Liver (tissue), 9 donors: ENCODE measurements around the gene SSNA1. TPM values are rescaled to one million over a fixed set of nuclear protein-coding genes. Genes with fewer than 3 reads are reported as not detected.

ENCODE experiments used
- DNase-seq: peaks from one replicate; pipeline ENCODE4 v3.0.0-alpha.2; 2017; ENCODE audit warnings: low spot score
- H3K27ac ChIP-seq, 2 donors: one replicate each; pipeline ENCODE4 v1.7.0; 2013; ENCODE audit warnings: inconsistent platforms in 2 of 2, low read length in 2 of 2, control low read depth in 1 of 2, low read depth in 1 of 2, mild to moderate bottlenecking in 1 of 2
- H3K27me3 ChIP-seq, 4 donors: one replicate each; pipeline versions ENCODE4 v1.6.1 to v1.7.0; 2013; ENCODE audit warnings: low read length in 3 of 4, inconsistent platforms in 1 of 4, mild to moderate bottlenecking in 1 of 4, moderate library complexity in 1 of 4; ENCODE audit not compliant: control insufficient read depth in 4 of 4, insufficient read depth in 4 of 4
- H3K36me3 ChIP-seq, 4 donors: one replicate each; pipeline versions ENCODE4 v1.6.1 to v1.7.0; 2013; ENCODE audit warnings: low read length in 3 of 4, mild to moderate bottlenecking in 3 of 4, low read depth in 1 of 4, moderate library complexity in 1 of 4; ENCODE audit not compliant: control insufficient read depth in 4 of 4, insufficient read depth in 3 of 4
- H3K4me1 ChIP-seq, 4 donors: one replicate each; pipeline versions ENCODE4 v1.6.1 to v1.7.0; 2013; ENCODE audit warnings: low read length in 3 of 4, mild to moderate bottlenecking in 3 of 4, moderate library complexity in 1 of 4; ENCODE audit not compliant: control insufficient read depth in 4 of 4, insufficient read depth in 4 of 4
- H3K4me3 ChIP-seq, 3 donors: one replicate each; pipeline versions ENCODE4 v1.6.1 to v1.7.0; 2013; ENCODE audit warnings: low read length in 3 of 3, control low read depth in 1 of 3, low read depth in 1 of 3, mild to moderate bottlenecking in 1 of 3
- H3K9ac ChIP-seq, 2 donors: one replicate each; pipeline ENCODE4 v1.7.0; 2013; ENCODE audit warnings: low read length in 2 of 2, mild to moderate bottlenecking in 2 of 2, moderate library complexity in 2 of 2, control low read depth in 1 of 2, low read depth in 1 of 2
- H3K9me3 ChIP-seq, 4 donors: one replicate each; pipeline versions ENCODE4 v1.6.1 to v1.7.0; 2013; ENCODE audit warnings: low read length in 3 of 4; ENCODE audit not compliant: control insufficient read depth in 4 of 4
- ATF3 ChIP-seq: IDR thresholded peaks from 2 replicates; pipeline ENCODE4 v1.6.1; 2016; ENCODE audit warnings: antibody characterized with exemption
- CTCF ChIP-seq: fragments of 150-350 bp; IDR thresholded peaks from 2 replicates; pipeline ENCODE4 v1.5.1; 2017; ENCODE audit warnings: improper control_type of control experiment, low read depth, low read length; ENCODE audit not compliant: missing input control
- EGR1 ChIP-seq, 2 donors: IDR thresholded peaks; 2 replicates each; pipeline ENCODE4 v1.6.1; 2016 to 2018; ENCODE audit warnings: antibody characterized with exemption in 2 of 2, low read depth in 2 of 2
- FOXA1 ChIP-seq: IDR thresholded peaks from 2 replicates; pipeline ENCODE4 v1.6.1; 2016; ENCODE audit warnings: antibody characterized with exemption
- FOXA2 ChIP-seq: IDR thresholded peaks from 2 replicates; pipeline ENCODE4 v1.6.1; 2016; ENCODE audit warnings: antibody characterized with exemption
- GABPA ChIP-seq, 2 donors: IDR thresholded peaks in 1 of 2; conservative IDR thresholded peaks in 1 of 2; 2 replicates each; pipeline ENCODE4 v1.6.1; 2016; ENCODE audit warnings: antibody characterized with exemption in 2 of 2, mild to moderate bottlenecking in 1 of 2, moderate library complexity in 1 of 2
- HNF4A ChIP-seq, 2 donors: conservative IDR thresholded peaks; 2 replicates each; pipeline ENCODE4 v1.6.1; 2016; ENCODE audit warnings: antibody characterized with exemption in 2 of 2, mild to moderate bottlenecking in 2 of 2
- HNF4G ChIP-seq: IDR thresholded peaks from 2 replicates; pipeline ENCODE4 v1.6.1; 2016; ENCODE audit warnings: antibody characterized with exemption
- MAX ChIP-seq: IDR thresholded peaks from 2 replicates; pipeline ENCODE4 v1.6.1; 2016; ENCODE audit warnings: antibody characterized with exemption
- NR2F2 ChIP-seq: IDR thresholded peaks from 2 replicates; pipeline ENCODE4 v1.6.1; 2016; ENCODE audit warnings: antibody characterized with exemption
- RAD21 ChIP-seq, 2 donors: IDR thresholded peaks; 2 replicates each; pipeline ENCODE4 v1.6.1; 2016; ENCODE audit warnings: antibody characterized with exemption in 2 of 2, mild to moderate bottlenecking in 2 of 2
- REST ChIP-seq: IDR thresholded peaks from 2 replicates; pipeline ENCODE4 v1.6.1; 2016; ENCODE audit warnings: antibody characterized with exemption, mild to moderate bottlenecking
- RXRA ChIP-seq, 2 donors: IDR thresholded peaks; 2 replicates each; pipeline ENCODE4 v1.6.1; 2017 to 2018; ENCODE audit warnings: antibody characterized with exemption in 2 of 2, mild to moderate bottlenecking in 1 of 2
- SP1 ChIP-seq: IDR thresholded peaks from 2 replicates; pipeline ENCODE4 v1.6.1; 2018; ENCODE audit warnings: antibody characterized with exemption, mild to moderate bottlenecking
- TAF1 ChIP-seq: conservative IDR thresholded peaks from 2 replicates; pipeline ENCODE4 v1.6.1; 2016; ENCODE audit warnings: antibody characterized with exemption, mild to moderate bottlenecking
- YY1 ChIP-seq: IDR thresholded peaks from 2 replicates; pipeline ENCODE4 v1.6.1; 2016; ENCODE audit warnings: antibody characterized with exemption, mild to moderate bottlenecking
- ZBTB33 ChIP-seq: IDR thresholded peaks from 2 replicates; pipeline ENCODE4 v1.6.1; 2016; ENCODE audit warnings: antibody characterized with exemption
- WGBS: extraction: QIAGEN DNeasy Blood & Tissue Kit; methylation state at CpG from one replicate; pipeline ENCODE4 v1.1.7; 2013; 5-methylcytosine and 5-hydroxymethylcytosine counted together
- polyA plus RNA-seq, 2 donors: library from polyadenylated mRNA; stranded (reverse) in 1 of 2; unstranded in 1 of 2; fragments of 200-250 nt in 1 of 2; fragments of >200 nt in 1 of 2; fragmentation: Nextera tagmentation in 1 of 2; extraction: Ambion mirVana in 1 of 2; gene quantifications; one replicate each; pipeline versions ENCODE4 v1.2.1 to v1.2.3, GENCODE V29; 2013 to 2015
- total RNA-seq, 2 donors: library from RNA; depleted of rRNA; stranded (reverse); fragments of >200 nt; gene quantifications; one replicate each; pipeline ENCODE4 v1.2.3, GENCODE V29; 2014
- donor health status: healthy.
- donor health status: healthy.
- donor health status: healthy.
- donor health status: healthy.
- donor health status: healthy.

The SSNA1 gene
- total and polyA plus RNA-seq, 4 donors: 29.8 to 44.2 (median 40.3) TPM

- peak overlapping the region in 1 of 2 donors; percentile 42 for H3K9ac ChIP-seq
- no peaks in the 10 kb centered on the region for H3K36me3 ChIP-seq
- no peaks in the 10 kb centered on the region for H3K9me3 ChIP-seq
- 1% methylated on average over 63 of the region's 63 CpGs for WGBS
- H3K4me1 ChIP-seq: peaks cover 10 to 25% (median 18%) of the 10 kb centered on the region in 4 donors
- H3K27ac ChIP-seq: peak overlapping the region; percentile 57 to 84
- H3K4me3 ChIP-seq: peak overlapping the region; percentile 67 to 88 (median 86)
- DNase-seq: peak; percentile 97
- no peaks in the 10 kb centered on the region for H3K27me3 ChIP-seq
- TF ChIP-seq GABPA (IDR thresholded peaks at IDR 0.05 in 1 of 2, conservative IDR thresholded peaks at IDR 0.05 in 1 of 2): peak; percentile 91 to 96
- TF ChIP-seq REST: peak; percentile 67
- TF ChIP-seq MAX: no peak
- no peak for TF ChIP-seq NR2F2
- TF ChIP-seq FOXA1: no peak
- peak; percentile 43 to 56 for TF ChIP-seq EGR1 (IDR thresholded peaks at IDR 0.05; ENCODE audit: low read depth in 2 of 2)
- peak in 1 of 2 donors; percentile 26 for TF ChIP-seq RAD21 (IDR thresholded peaks at IDR 0.05)
- TF ChIP-seq RXRA (IDR thresholded peaks at IDR 0.05): peak; percentile 25 to 28
- peak; percentile 13 to 24 for TF ChIP-seq HNF4A (conservative IDR thresholded peaks at IDR 0.05)
- peak; percentile 73 for TF ChIP-seq SP1
- peak; percentile 91 for TF ChIP-seq YY1
- TF ChIP-seq ZBTB33: no peak
Observed at GRCh38 chr9:137223078-137223970, 34.8 kb downstream of the SSNA1 start.

GRCh38 chr9:137224830-137225694, 36.6 kb downstream of the SSNA1 start, which contains the start of gene CYSRT1:
CYSRT1 (plus strand) TSS chr9:137225174; CDS start chr9:137225622, 448 bp downstream.
- peaks cover 10 to 22% (median 14%) of the 10 kb centered on the region in 4 donors for H3K4me1 ChIP-seq
- no peak for DNase-seq
- peak within 1 kb of the TSS; percentile 42 to 45 for H3K9ac ChIP-seq
- H3K27me3 ChIP-seq: no peaks in the 10 kb centered on the region
- H3K36me3 ChIP-seq: no peaks in the 10 kb centered on the region
- peak within 1 kb of the TSS; percentile 57 to 84 for H3K27ac ChIP-seq
- H3K9me3 ChIP-seq: no peaks in the 10 kb centered on the region
- no peak for TF ChIP-seq RXRA (IDR thresholded peaks at IDR 0.05)
- no peak for TF ChIP-seq MAX
- TF ChIP-seq GABPA (IDR thresholded peaks at IDR 0.05 in 1 of 2, conservative IDR thresholded peaks at IDR 0.05 in 1 of 2): no peak
- TF ChIP-seq ZBTB33: no peak
- TF ChIP-seq FOXA1: no peak
- no peak for TF ChIP-seq EGR1 (IDR thresholded peaks at IDR 0.05; ENCODE audit: low read depth in 2 of 2)
- no peak for TF ChIP-seq HNF4G
- no peak for TF ChIP-seq HNF4A (conservative IDR thresholded peaks at IDR 0.05)
- no peak for TF ChIP-seq TAF1
- no peak for TF ChIP-seq SP1
- no peak for TF ChIP-seq FOXA2
- no peak for TF ChIP-seq ATF3
- TF ChIP-seq CTCF: no peak
- H3K4me3 ChIP-seq: peak within 1 kb of the TSS; percentile 67 to 88 (median 86)
- 60% methylated on average over 23 of the region's 23 CpGs for WGBS
